WTC11 (cell line): Measurements from ENCODE around the gene RARA. TPM values are rescaled to one million over a fixed set of nuclear protein-coding genes. Genes with fewer than 3 reads are reported as not detected.

Source experiments
- ATAC-seq: fragments of 200-7000 bp; cut with Tn5 transposase; 2 replicates; pipeline ENCODE4 v1.10.0; 2021; ENCODE audit warnings: mild to moderate bottlenecking, moderate library complexity
- CTCF ChIA-PET: fragments of 300-600 bp; sonication (Branson Sonifier 250); formaldehyde crosslinking; loops from one replicate; lab custom pipeline; 2021; ENCODE audit warnings: antibody characterized with exemption; lab: Charles Lee
- POLR2A ChIA-PET: fragments of 350-600 bp; sonication (Branson Sonifier 250); formaldehyde crosslinking; loops from one replicate; lab custom pipeline; 2021; ENCODE audit warnings: antibody characterized with exemption; lab: Charles Lee
- DNase-seq: peaks from one replicate; pipeline ENCODE4 v3.0.0; 2021; ENCODE audit warnings: low spot score
- H3K27ac Mint-ChIP-seq: 2 replicates; pipeline ENCODE4 v1.8.0; 2021; ENCODE audit warnings: mixed read lengths
- H3K27me3 Mint-ChIP-seq: 2 replicates; pipeline ENCODE4 v1.8.0; 2021; ENCODE audit warnings: low read depth, mild to moderate bottlenecking, moderate library complexity, mixed read lengths
- H3K36me3 Mint-ChIP-seq: 2 replicates; pipeline ENCODE4 v1.8.0; 2021; ENCODE audit warnings: mixed read lengths
- H3K4me1 Mint-ChIP-seq: 2 replicates; pipeline ENCODE4 v1.8.0; 2022; ENCODE audit warnings: mixed read lengths
- H3K4me3 Mint-ChIP-seq: 2 replicates; pipeline ENCODE4 v1.8.0; 2021; ENCODE audit warnings: mild to moderate bottlenecking, moderate library complexity, mixed read lengths
- H3K9me3 Mint-ChIP-seq: 2 replicates; pipeline ENCODE4 v1.8.0; 2021; ENCODE audit warnings: mixed read lengths
- AR ChIP-seq: fragments of 250-450 bp; sonication (Bioruptor Pico); IDR thresholded peaks from 2 replicates; pipeline ENCODE4 v1.9.0; 2021; ENCODE audit warnings: mild to moderate bottlenecking
- ATF3 ChIP-seq: sonication (generic); formaldehyde crosslinking; conservative IDR thresholded peaks from 2 replicates; pipeline ENCODE4 v1.8.1; 2022; ENCODE audit warnings: mild to moderate bottlenecking, missing genetic modification reagents
- ATF6 ChIP-seq: sonication (generic); formaldehyde crosslinking; IDR thresholded peaks from 2 replicates; pipeline ENCODE4 v1.8.1; 2023; ENCODE audit warnings: mild to moderate bottlenecking, missing genetic modification reagents
- CBFB ChIP-seq: sonication (generic); formaldehyde crosslinking; IDR thresholded peaks from 2 replicates; pipeline ENCODE4 v1.8.1; 2022; ENCODE audit warnings: mild to moderate bottlenecking, low read depth, missing genetic modification reagents
- CDX4 ChIP-seq: fragments of 250-450 bp; sonication (Bioruptor Pico); IDR thresholded peaks from 2 replicates; pipeline ENCODE4 v1.9.0; 2021; ENCODE audit warnings: moderate library complexity, mild to moderate bottlenecking, inconsistent platforms, borderline replicate concordance
- E2F1 ChIP-seq: sonication (generic); formaldehyde crosslinking; IDR thresholded peaks from 2 replicates; pipeline ENCODE4 v1.8.0; 2022; ENCODE audit warnings: mild to moderate bottlenecking, missing genetic modification reagents
- E2F5 ChIP-seq: sonication (generic); formaldehyde crosslinking; IDR thresholded peaks from 2 replicates; pipeline ENCODE4 v1.8.1; 2022; ENCODE audit warnings: mild to moderate bottlenecking, moderate library complexity, missing genetic modification reagents
- ELF4 ChIP-seq: sonication (generic); formaldehyde crosslinking; IDR thresholded peaks from 2 replicates; pipeline ENCODE4 v1.8.1; 2022; ENCODE audit warnings: low read depth, mild to moderate bottlenecking, moderate library complexity, missing genetic modification reagents
- FOXJ3 ChIP-seq: sonication (generic); formaldehyde crosslinking; IDR thresholded peaks from 2 replicates; pipeline ENCODE4 v1.9.0; 2021; ENCODE audit warnings: missing genetic modification reagents, mild to moderate bottlenecking, borderline replicate concordance
- JAZF1 ChIP-seq: fragments of 250-450 bp; sonication (Bioruptor Pico); IDR thresholded peaks from 2 replicates; pipeline ENCODE4 v1.9.0; 2021; ENCODE audit warnings: moderate library complexity, mild to moderate bottlenecking, inconsistent platforms
- KAT7 ChIP-seq: sonication (generic); formaldehyde crosslinking; IDR thresholded peaks from 2 replicates; pipeline ENCODE4 v1.8.1; 2023; ENCODE audit warnings: missing genetic modification reagents, mild to moderate bottlenecking, borderline replicate concordance
- MAX ChIP-seq: sonication (generic); formaldehyde crosslinking; IDR thresholded peaks from 2 replicates; pipeline ENCODE4 v1.8.0; 2022; ENCODE audit warnings: mild to moderate bottlenecking, missing genetic modification reagents
- OVOL2 ChIP-seq: fragments of 250-450 bp; sonication (Bioruptor Pico); IDR thresholded peaks from 2 replicates; pipeline ENCODE4 v1.9.0; 2021; ENCODE audit warnings: mild to moderate bottlenecking, borderline replicate concordance
- RORB ChIP-seq: fragments of 250-450 bp; sonication (Bioruptor Pico); IDR thresholded peaks from 2 replicates; pipeline ENCODE4 v1.9.0; 2021; ENCODE audit warnings: mild to moderate bottlenecking
- TEAD1 ChIP-seq: sonication (generic); formaldehyde crosslinking; IDR thresholded peaks from 2 replicates; pipeline ENCODE4 v1.8.0; 2022; ENCODE audit warnings: mild to moderate bottlenecking, missing genetic modification reagents
- TEAD4 ChIP-seq: sonication (generic); formaldehyde crosslinking; IDR thresholded peaks from 2 replicates; pipeline ENCODE4 v1.8.0; 2022; ENCODE audit warnings: mild to moderate bottlenecking, missing genetic modification reagents
- TP53 ChIP-seq: sonication (generic); formaldehyde crosslinking; IDR thresholded peaks from 2 replicates; pipeline ENCODE4 v1.8.1; 2023; ENCODE audit warnings: mild to moderate bottlenecking, missing genetic modification reagents
- ZNF263 ChIP-seq: sonication (generic); formaldehyde crosslinking; IDR thresholded peaks from 2 replicates; pipeline ENCODE4 v1.8.1; 2022; ENCODE audit warnings: low read depth, mild to moderate bottlenecking, moderate library complexity, missing genetic modification reagents
- ZNF532 ChIP-seq: fragments of 250-450 bp; sonication (Bioruptor Pico); IDR thresholded peaks from 2 replicates; pipeline ENCODE4 v1.9.0; 2021; ENCODE audit warnings: mild to moderate bottlenecking, borderline replicate concordance
- total RNA-seq: library from RNA; stranded (reverse); gene quantifications from 3 replicates; pipeline ENCODE4 v1.2.3, GENCODE V29; 2021

RARA gene
- total RNA-seq, 1 experiment from 2014 or later = 20.7 TPM

GRCh38 chr17:40286473-40286872 is 22.5 kb upstream of the RARA start (continued):
- TF ChIP-seq ELF4 (CRISPR knock-in tag) = no peak
- no peak for TF ChIP-seq TP53
- TF ChIP-seq CDX4 (CRISPR knock-in tag) = no peak
- TF ChIP-seq, all 79 proteins: peak for 0

GRCh38 chr17:40287159-40287493 is 21.9 kb upstream of the RARA start:
- peak; percentile 1; the same call in 1 of the 2 replicates for ATAC-seq
- POLR2A ChIA-PET = no interaction called here
- CTCF ChIA-PET = no interaction called here
- no peak for DNase-seq
- peaks cover 19% of the 10 kb centered on the region for H3K4me1 Mint-ChIP-seq
- peaks cover 32% of the 10 kb centered on the region for H3K36me3 Mint-ChIP-seq
- H3K9me3 Mint-ChIP-seq = no peaks in the 10 kb centered on the region
- H3K4me3 Mint-ChIP-seq = peak overlapping the region; percentile 98
- H3K27me3 Mint-ChIP-seq = no peaks in the 10 kb centered on the region
- TF ChIP-seq ATF3 (CRISPR knock-in tag) = no peak
- no peak for TF ChIP-seq RORB
- no peak; the same call in 1 of the 2 replicates for TF ChIP-seq TEAD1 (CRISPR knock-in tag)
- H3K27ac Mint-ChIP-seq = peak overlapping the region; percentile 54; the same call in 1 of the 2 replicates

GRCh38 chr17:40287494-40288369 is 21.2 kb upstream of the RARA start, which contains the start of gene CDC6:
Gene CDC6 (plus strand): TSS chr17:40287879. CDS start chr17:40289421, 1,542 bp downstream.
- H3K9me3 Mint-ChIP-seq = no peaks in the 10 kb centered on the region
- peak within 1 kb of the TSS; percentile 98 for H3K4me3 Mint-ChIP-seq
- peak; percentile 98 for DNase-seq
- H3K4me1 Mint-ChIP-seq = peaks cover 14% of the 10 kb centered on the region
- H3K36me3 Mint-ChIP-seq = peaks cover 32% of the 10 kb centered on the region
- peak; percentile 97 for ATAC-seq
- no peaks in the 10 kb centered on the region for H3K27me3 Mint-ChIP-seq
- H3K27ac Mint-ChIP-seq = peak within 1 kb of the TSS; percentile 98
- ChIA-PET POLR2A (interaction anchor here (0.6 to 2.1 kb wide), 8 partner anchors 21 to 280 kb away, joined by 3 to 7 read pairs (median 3); partner anchors contain the start of genes RARA and WIPF2), CTCF (interaction anchor here (0.6 to 13.6 kb wide), 10 partner anchors 30 to 274 kb away, joined by 3 to 82 read pairs (median 4); partner anchors contain the start of genes MSL1 and WIPF2)
- TF ChIP-seq JAZF1 (no peak), AR (no peak), ZNF263 (no peak), KAT7 (no peak), OVOL2 (CRISPR knock-in tag) (no peak), MAX (CRISPR knock-in tag) (peak; percentile 82), E2F1 (CRISPR knock-in tag) (0 out of 2 replicates have a peak, but pooled peaks have one; percentile 66), FOXJ3 (no peak), ZNF532 (CRISPR knock-in tag) (no peak), ATF6 (CRISPR knock-in tag) (no peak), CBFB (CRISPR knock-in tag) (no peak), E2F5 (CRISPR knock-in tag) (peak; percentile 95), TEAD4 (no peak)
